B cell (primary cell): ENCODE measurements around the gene GPR179.

ENCODE experiments used
- EZH2 ChIP-seq: IDR thresholded peaks from 2 replicates; pipeline ENCODE4 v1.6.1; 2012; ENCODE audit warnings: borderline replicate concordance, low read depth, mild to moderate bottlenecking, moderate library complexity, low read length; ENCODE audit not compliant: insufficient read depth, poor library complexity, severe bottlenecking
- TF ChIP-seq, protein P1 (sequence below): fragments of 200-600 bp; IDR thresholded peaks from one replicate; pipeline ENCODE4 v1.8.0; 2022; ENCODE audit warnings: antibody characterized with exemption, mild to moderate bottlenecking

DNA sequence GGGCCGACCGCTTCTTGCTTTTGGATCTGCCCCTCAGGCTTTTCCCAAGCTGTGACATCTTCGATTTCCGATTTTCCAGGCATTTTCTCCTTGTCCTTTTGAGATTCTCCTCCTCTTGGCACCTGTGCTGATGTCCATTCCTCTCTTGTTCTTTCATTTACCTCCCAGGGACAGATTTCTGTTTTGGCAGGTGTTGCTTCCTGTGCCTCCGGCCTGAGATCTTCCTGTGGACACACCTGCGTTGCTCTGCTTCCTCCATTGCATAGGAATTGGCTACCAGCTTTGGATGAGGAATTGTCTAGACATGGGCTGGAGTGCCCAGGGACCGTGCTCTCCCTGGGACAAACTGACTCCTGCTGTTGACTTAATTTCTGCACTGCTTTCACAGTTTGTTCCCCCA is 15.1 kb downstream of the GPR179 start:
- TF ChIP-seq, protein P1, sequence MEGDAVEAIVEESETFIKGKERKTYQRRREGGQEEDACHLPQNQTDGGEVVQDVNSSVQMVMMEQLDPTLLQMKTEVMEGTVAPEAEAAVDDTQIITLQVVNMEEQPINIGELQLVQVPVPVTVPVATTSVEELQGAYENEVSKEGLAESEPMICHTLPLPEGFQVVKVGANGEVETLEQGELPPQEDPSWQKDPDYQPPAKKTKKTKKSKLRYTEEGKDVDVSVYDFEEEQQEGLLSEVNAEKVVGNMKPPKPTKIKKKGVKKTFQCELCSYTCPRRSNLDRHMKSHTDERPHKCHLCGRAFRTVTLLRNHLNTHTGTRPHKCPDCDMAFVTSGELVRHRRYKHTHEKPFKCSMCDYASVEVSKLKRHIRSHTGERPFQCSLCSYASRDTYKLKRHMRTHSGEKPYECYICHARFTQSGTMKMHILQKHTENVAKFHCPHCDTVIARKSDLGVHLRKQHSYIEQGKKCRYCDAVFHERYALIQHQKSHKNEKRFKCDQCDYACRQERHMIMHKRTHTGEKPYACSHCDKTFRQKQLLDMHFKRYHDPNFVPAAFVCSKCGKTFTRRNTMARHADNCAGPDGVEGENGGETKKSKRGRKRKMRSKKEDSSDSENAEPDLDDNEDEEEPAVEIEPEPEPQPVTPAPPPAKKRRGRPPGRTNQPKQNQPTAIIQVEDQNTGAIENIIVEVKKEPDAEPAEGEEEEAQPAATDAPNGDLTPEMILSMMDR, result no peak
- no peak for TF ChIP-seq EZH2
